ENCODE results near the gene APOE.
"Not testable (repeated sequence)": the region's sequence is repeated elsewhere in the genome, so short reads cannot be mapped to it uniquely, and the experiment has no call there.

DNA sequence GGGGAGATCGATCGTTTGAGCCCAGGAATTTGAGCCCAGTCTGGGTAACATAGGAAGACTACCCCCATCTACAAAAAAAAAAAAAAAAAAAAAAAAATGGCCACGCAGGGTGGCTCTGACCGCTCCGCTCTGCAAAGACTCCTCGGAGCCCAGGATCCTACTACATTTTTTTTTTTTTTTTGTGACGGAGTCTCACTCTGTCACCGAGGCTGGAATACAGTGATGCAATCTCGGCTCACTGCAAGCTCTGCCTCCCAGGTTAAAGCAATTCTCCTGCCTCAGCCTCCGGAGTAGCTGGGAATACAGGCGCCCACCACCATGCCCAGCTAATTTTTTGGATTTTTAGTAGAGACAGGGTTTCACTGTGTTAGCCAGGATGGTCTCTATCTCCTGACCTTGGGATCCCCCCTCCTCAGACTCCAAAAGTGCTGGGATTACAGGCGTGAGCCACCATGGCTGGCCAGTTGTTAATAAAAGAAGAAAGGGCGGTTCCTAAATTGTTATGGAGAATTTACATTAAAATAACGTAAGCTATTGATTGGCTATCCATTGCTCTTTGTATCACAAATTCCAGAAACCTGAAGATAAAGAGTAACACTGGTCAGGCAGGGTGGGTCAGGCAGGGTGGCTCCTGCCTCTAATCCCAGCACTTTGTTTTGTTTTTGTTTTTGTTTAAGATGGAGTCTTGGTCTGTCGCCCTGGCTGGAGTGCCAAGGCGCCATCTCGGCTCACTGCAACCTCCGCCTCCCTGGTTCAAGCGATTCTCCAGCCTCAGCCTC, 22.8 kb upstream of the APOE start:
- TF ChIP-seq, protein P1, sequence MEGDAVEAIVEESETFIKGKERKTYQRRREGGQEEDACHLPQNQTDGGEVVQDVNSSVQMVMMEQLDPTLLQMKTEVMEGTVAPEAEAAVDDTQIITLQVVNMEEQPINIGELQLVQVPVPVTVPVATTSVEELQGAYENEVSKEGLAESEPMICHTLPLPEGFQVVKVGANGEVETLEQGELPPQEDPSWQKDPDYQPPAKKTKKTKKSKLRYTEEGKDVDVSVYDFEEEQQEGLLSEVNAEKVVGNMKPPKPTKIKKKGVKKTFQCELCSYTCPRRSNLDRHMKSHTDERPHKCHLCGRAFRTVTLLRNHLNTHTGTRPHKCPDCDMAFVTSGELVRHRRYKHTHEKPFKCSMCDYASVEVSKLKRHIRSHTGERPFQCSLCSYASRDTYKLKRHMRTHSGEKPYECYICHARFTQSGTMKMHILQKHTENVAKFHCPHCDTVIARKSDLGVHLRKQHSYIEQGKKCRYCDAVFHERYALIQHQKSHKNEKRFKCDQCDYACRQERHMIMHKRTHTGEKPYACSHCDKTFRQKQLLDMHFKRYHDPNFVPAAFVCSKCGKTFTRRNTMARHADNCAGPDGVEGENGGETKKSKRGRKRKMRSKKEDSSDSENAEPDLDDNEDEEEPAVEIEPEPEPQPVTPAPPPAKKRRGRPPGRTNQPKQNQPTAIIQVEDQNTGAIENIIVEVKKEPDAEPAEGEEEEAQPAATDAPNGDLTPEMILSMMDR (conservative IDR thresholded peaks at IDR 0.05; ENCODE audit: low read depth in 2 of 2): not testable (repeated sequence)
- not testable (repeated sequence) for TF ChIP-seq EZH2 (IDR thresholded peaks at IDR 0.05; ENCODE audit: low read depth, unreplicated experiment); STAT1 (IDR thresholded peaks at IDR 0.05; ENCODE audit: unreplicated experiment); POLR2AphosphoS5 (IDR thresholded peaks at IDR 0.05; ENCODE audit: low read depth); JUNB (IDR thresholded peaks at IDR 0.05; ENCODE audit: unreplicated experiment); ZNF331 (CRISPR knock-in tag; IDR thresholded peaks at IDR 0.05; ENCODE audit: low read depth); EZH2phosphoT487 (IDR thresholded peaks at IDR 0.05; ENCODE audit: unreplicated experiment)
- TF ChIP-seq, protein P2, sequence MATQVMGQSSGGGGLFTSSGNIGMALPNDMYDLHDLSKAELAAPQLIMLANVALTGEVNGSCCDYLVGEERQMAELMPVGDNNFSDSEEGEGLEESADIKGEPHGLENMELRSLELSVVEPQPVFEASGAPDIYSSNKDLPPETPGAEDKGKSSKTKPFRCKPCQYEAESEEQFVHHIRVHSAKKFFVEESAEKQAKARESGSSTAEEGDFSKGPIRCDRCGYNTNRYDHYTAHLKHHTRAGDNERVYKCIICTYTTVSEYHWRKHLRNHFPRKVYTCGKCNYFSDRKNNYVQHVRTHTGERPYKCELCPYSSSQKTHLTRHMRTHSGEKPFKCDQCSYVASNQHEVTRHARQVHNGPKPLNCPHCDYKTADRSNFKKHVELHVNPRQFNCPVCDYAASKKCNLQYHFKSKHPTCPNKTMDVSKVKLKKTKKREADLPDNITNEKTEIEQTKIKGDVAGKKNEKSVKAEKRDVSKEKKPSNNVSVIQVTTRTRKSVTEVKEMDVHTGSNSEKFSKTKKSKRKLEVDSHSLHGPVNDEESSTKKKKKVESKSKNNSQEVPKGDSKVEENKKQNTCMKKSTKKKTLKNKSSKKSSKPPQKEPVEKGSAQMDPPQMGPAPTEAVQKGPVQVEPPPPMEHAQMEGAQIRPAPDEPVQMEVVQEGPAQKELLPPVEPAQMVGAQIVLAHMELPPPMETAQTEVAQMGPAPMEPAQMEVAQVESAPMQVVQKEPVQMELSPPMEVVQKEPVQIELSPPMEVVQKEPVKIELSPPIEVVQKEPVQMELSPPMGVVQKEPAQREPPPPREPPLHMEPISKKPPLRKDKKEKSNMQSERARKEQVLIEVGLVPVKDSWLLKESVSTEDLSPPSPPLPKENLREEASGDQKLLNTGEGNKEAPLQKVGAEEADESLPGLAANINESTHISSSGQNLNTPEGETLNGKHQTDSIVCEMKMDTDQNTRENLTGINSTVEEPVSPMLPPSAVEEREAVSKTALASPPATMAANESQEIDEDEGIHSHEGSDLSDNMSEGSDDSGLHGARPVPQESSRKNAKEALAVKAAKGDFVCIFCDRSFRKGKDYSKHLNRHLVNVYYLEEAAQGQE (IDR thresholded peaks at IDR 0.05; ENCODE audit: unreplicated experiment): not testable (repeated sequence)

All from GM23338 (cell line).